ENCODE data around the gene SPDEF.

DNA sequence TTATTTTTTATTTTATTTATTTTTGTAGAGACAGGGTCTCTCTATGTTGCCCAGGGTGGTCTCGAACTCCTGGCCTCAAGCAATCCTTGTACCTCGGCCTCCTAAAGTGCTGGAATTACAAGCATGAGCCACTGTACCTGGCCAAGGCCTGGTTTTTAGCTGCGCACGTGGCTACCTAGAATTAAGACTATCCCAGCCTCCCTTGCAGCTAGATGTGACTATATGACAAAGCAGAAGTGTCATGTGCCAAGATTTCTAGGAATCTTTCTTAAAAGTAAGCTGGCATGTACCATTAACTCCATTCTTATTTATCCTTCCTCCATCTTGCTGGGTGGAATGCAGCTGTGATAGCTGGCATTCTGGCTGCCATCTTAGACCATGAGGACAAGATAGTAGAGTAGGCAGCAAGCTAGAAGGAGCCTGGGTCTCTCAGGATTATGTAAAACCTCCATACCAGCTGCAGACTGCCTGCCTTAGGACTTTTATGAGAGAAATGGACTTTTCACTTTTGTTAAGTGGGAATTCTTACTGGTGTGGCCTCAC lies 2.1 kb upstream of the SPDEF start:
- no peak for TF ChIP-seq CTCF (conservative IDR thresholded peaks at IDR 0.05)
- no peak for TF ChIP-seq EZH2 (IDR thresholded peaks at IDR 0.05; ENCODE audit: low read depth)
